Fibroblast of lung (primary cell): ENCODE data around the gene CD46.

Source experiments
- EZH2 ChIP-seq: IDR thresholded peaks from 2 replicates; pipeline ENCODE4 v1.5.1; 2012; ENCODE audit warnings: low read length, control low read depth, mild to moderate bottlenecking; ENCODE audit errors: missing control alignments
- TF ChIP-seq, protein P1 (sequence below), 2 donors: IDR thresholded peaks in 1 of 2; conservative IDR thresholded peaks in 1 of 2; 1 replicate in 1 of 2; 2 replicates in 1 of 2; pipeline ENCODE4 v1.5.1; 2011 to 2012; ENCODE audit warnings: low read length in 2 of 2, control low read depth in 1 of 2, inconsistent platforms in 1 of 2, low read depth in 1 of 2, mild to moderate bottlenecking in 1 of 2

DNA sequence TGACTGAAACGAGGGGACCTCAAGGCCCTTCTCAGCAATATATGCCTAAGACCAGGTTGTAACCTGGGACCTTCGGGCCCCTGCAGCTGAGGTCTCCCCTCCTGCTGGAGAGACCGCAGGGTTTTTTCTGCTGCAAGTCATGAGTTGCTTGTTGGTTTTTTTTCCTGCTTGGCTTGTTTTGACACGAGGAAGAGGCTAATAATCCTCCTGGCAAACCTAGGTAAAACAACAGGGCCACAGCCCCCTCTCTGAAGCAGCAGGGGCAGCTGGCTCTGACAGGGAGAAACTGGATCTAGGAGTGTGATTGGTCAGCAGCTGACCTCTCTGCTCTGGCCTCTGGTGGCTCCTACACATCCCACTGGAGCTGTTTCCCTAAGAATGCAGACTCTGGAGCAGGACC lies 90.0 kb downstream of the CD46 start:
- no peak for TF ChIP-seq EZH2
- TF ChIP-seq, protein P1, sequence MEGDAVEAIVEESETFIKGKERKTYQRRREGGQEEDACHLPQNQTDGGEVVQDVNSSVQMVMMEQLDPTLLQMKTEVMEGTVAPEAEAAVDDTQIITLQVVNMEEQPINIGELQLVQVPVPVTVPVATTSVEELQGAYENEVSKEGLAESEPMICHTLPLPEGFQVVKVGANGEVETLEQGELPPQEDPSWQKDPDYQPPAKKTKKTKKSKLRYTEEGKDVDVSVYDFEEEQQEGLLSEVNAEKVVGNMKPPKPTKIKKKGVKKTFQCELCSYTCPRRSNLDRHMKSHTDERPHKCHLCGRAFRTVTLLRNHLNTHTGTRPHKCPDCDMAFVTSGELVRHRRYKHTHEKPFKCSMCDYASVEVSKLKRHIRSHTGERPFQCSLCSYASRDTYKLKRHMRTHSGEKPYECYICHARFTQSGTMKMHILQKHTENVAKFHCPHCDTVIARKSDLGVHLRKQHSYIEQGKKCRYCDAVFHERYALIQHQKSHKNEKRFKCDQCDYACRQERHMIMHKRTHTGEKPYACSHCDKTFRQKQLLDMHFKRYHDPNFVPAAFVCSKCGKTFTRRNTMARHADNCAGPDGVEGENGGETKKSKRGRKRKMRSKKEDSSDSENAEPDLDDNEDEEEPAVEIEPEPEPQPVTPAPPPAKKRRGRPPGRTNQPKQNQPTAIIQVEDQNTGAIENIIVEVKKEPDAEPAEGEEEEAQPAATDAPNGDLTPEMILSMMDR (conservative IDR thresholded peaks at IDR 0.05 in 1 of 2, IDR thresholded peaks at IDR 0.05 in 1 of 2; ENCODE audit: low read depth in 1 of 2, low read length in 2 of 2): no peak
